ENCODE results near the gene TMCO1.
"Not testable (repeated sequence)": the region's sequence is repeated elsewhere in the genome, so short reads cannot be mapped to it uniquely, and the experiment has no call there.

TMCO1 gene

DNA sequence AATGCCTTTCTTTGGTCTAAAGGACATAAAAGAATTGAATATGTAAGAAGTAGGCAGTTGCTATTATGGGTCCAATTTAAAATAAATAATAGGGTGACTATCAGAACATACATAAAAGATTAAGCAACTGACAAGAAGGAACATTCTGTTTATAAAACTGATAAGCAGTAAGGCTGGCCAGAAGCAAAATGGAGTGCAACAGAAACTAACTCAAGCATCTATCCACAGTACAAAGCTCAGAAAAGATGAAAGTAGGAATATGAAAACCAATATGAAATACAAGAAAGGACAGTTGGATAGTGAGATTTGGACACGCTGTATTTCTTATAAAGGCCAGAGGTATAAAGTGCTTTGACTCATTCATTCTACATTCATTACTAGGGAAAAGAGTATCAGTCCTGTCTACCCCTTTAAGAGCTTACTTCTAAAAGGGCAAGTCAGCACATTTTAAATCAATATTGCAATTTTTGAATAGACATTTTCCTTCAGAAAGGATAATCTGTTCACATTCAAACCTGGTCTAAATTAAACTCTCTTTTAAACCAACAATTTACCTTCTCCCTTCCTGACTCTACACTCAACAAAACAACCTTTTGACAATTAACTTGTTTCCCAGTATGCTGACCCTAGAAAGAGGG is 84.7 kb downstream of the TMCO1 start:
- Histone ChIP-seq H3K27ac (no peak overlapping the region), H3K4me3 (no peak overlapping the region)
- TF ChIP-seq, protein P1, sequence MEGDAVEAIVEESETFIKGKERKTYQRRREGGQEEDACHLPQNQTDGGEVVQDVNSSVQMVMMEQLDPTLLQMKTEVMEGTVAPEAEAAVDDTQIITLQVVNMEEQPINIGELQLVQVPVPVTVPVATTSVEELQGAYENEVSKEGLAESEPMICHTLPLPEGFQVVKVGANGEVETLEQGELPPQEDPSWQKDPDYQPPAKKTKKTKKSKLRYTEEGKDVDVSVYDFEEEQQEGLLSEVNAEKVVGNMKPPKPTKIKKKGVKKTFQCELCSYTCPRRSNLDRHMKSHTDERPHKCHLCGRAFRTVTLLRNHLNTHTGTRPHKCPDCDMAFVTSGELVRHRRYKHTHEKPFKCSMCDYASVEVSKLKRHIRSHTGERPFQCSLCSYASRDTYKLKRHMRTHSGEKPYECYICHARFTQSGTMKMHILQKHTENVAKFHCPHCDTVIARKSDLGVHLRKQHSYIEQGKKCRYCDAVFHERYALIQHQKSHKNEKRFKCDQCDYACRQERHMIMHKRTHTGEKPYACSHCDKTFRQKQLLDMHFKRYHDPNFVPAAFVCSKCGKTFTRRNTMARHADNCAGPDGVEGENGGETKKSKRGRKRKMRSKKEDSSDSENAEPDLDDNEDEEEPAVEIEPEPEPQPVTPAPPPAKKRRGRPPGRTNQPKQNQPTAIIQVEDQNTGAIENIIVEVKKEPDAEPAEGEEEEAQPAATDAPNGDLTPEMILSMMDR (IDR thresholded peaks at IDR 0.05) = no peak
- no peak for DNase-seq (ENCODE audit: low spot score)

DNA sequence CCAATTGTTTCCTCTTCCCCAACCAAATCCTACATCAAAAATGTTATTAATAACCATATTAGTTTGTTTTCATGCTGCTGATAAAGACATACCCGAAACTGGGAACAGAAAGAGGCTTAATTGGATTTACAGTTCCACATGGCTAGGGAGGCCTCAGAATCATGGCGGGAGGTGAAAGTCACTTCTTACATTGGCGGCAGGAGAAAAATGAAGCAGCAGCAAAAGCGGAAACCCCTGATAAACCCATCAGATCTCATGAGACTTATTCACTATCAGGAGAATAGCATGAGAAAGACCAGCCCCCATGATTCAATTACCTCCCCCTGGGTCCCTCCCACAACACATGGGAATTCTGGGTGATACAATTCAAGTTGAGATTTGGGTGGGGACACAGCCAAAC is 87.9 kb downstream of the TMCO1 start:
- not testable (repeated sequence) for DNase-seq (ENCODE audit: low spot score); H3K27ac ChIP-seq

DNA sequence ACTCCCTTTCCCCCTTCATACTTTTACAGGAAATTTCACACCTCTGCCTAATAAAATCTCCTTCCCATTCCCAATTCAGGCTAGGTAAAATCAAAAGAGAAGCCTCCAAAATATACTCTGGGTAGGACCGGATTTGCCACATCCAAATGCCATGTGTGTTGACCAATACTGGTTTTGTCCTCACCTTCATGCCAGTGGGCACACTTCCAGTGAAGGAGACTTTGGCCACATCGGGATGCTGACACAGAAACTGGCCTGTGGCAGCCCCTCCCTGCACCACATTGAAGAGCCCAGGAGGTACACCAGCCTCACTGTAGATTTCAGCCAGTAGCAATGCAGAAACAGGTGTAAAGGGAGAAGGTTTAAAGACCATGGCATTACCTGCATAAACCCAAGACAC is 88.4 kb downstream of the TMCO1 start:
- TF ChIP-seq, protein P1 (IDR thresholded peaks at IDR 0.05) = no peak
- Histone ChIP-seq H3K27ac (no peak overlapping the region), H3K4me3 (no peak overlapping the region)
- no peak for DNase-seq (ENCODE audit: low spot score)

More for the DNA sequence above, 87.9 kb downstream of the TMCO1 start:
- H3K4me3 ChIP-seq = not testable (repeated sequence)

DNA sequence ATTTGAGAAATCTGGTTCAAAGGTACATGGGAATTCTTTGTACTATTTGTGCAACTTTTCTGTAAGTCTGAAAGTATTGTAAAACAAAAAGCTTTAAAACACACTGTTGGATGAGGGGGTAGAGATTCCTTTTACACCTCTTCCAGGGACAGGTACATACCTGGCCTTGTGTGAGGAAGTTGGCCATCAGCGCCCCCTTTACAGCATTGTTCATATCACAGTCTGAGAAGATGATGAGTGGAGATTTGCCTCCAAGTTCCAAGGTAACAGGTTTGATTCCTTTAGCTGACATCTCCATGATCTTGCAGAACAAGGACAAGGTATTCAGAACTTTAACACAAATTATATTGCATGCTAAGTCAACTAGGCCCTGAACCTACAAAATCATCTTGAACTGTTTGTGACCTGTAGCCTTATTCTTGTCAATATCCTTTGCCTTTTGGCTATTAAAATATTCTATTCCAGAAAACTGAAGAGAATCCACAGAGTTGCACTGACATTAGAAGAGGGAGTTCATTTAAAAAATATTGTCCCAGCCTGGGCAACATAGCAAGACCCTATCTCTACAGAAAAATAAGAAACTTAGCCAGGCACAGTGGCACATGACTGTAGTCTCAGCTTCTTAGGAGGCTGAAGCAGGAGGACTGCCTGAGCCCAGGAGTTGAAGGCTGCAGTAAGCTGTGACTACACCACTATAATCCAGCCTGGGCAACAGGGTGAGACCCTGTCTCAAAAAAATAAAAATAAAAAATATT is 89.2 kb downstream of the TMCO1 start:
- no peak overlapping the region for H3K4me3 ChIP-seq
- TF ChIP-seq, protein P1 (IDR thresholded peaks at IDR 0.05) = no peak
- no peak for DNase-seq (ENCODE audit: low spot score)
- no peak overlapping the region for H3K27ac ChIP-seq

DNA sequence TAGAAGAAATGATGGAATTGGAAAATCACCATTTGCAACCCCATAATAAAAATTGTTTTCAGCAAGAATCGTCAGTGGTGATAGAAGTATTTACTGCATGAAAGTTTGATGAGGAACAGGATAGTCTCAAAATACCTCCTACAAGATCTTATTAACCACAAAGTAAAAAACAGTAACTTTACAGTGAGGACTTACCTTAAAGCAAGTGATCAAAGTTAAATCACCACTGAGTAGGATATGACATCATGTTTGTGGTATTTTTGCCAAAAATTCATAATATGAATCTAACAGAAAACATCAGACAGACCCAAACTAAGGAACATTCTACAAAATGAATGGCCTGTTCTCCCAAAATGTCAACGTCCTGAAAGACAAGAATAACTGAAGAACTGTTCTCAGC is 90.2 kb downstream of the TMCO1 start:
- DNase-seq (ENCODE audit: low spot score) = no peak
- Histone ChIP-seq H3K27ac (no peak overlapping the region), H3K4me3 (no peak overlapping the region)
- TF ChIP-seq, protein P1 (IDR thresholded peaks at IDR 0.05) = no peak
